GM13976 (cell line): ENCODE results near the gene MRPL24.
"Not testable (repeated sequence)": the region's sequence is repeated elsewhere in the genome, so short reads cannot be mapped to it uniquely, and the experiment has no call there.

Source experiments
- DNase-seq: peaks from one replicate; pipeline ENCODE4 v3.0.0; 2012; ENCODE audit warnings: low spot score
- in situ Hi-C: fragments of 300-500 bp; cut with MboI; formaldehyde crosslinking; loops from one replicate; pipeline ENCODE4 v1.12.0; 2022; ENCODE audit warnings: low sequenced_read_pairs, mixed read lengths, inconsistent platforms; ENCODE audit not compliant: unreplicated experiment
- TF ChIP-seq, protein P1 (sequence below): IDR thresholded peaks from 2 replicates; pipeline ENCODE4 v1.5.1; 2012; ENCODE audit warnings: borderline replicate concordance, mild to moderate bottlenecking; ENCODE audit not compliant: insufficient read depth; ENCODE audit errors: extremely low read depth, missing control alignments, control extremely low read depth

MRPL24 gene

GRCh38 chr1:156760796-156761104 is 19.9 kb upstream of the MRPL24 start:
- in situ Hi-C loops = no loop called here
- DNase-seq = no peak
- TF ChIP-seq, protein P1, sequence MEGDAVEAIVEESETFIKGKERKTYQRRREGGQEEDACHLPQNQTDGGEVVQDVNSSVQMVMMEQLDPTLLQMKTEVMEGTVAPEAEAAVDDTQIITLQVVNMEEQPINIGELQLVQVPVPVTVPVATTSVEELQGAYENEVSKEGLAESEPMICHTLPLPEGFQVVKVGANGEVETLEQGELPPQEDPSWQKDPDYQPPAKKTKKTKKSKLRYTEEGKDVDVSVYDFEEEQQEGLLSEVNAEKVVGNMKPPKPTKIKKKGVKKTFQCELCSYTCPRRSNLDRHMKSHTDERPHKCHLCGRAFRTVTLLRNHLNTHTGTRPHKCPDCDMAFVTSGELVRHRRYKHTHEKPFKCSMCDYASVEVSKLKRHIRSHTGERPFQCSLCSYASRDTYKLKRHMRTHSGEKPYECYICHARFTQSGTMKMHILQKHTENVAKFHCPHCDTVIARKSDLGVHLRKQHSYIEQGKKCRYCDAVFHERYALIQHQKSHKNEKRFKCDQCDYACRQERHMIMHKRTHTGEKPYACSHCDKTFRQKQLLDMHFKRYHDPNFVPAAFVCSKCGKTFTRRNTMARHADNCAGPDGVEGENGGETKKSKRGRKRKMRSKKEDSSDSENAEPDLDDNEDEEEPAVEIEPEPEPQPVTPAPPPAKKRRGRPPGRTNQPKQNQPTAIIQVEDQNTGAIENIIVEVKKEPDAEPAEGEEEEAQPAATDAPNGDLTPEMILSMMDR = no peak

DNA sequence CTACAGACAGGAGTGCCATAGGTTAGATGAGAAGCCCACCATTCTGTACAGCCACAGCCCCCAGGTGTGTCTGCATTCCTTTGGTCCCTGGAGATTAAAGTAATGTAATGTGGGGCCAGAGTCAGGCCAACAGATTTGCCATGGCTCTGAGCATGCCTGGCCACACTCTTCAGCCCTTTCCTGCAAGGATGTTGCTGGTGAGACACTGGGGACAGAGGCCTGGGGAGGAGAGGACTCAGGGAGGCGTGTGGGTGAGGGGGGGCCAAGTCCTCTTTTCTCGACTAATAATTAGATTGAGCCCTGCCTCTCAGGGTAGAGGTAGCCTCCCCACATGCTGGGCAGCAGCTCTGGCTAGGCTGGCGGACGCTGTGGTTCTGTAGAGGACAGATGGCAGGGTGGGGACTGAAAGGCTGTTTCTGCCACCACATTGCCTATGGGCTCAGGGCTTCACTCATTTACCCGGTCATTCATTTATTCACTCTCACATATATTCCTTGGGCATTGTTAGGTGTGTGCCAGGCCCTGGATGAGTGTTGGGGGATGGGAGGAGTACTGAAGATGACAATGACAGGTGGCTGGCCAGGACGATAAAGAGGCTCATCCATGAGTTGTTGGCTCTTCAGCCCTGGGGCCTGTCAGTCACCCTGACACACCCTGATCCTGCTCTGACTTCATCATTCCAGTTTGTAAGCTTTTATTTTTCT is 19.4 kb upstream of the MRPL24 start:
- DNase-seq = no peak
- TF ChIP-seq, protein P1 = no peak
- in situ Hi-C loops = no loop called here

GRCh38 chr1:156757572-156758253 is 16.8 kb upstream of the MRPL24 start:
- DNase-seq, in situ Hi-C loops: not testable (repeated sequence)

GRCh38 chr1:156756355-156756754 is 15.5 kb upstream of the MRPL24 start:
- no peak for DNase-seq
- TF ChIP-seq, protein P1 = no peak
- in situ Hi-C loops = no loop called here

GRCh38 chr1:156755527-156755950 is 14.7 kb upstream of the MRPL24 start:
- in situ Hi-C loops = no loop called here
- TF ChIP-seq, protein P1 = no peak
- DNase-seq = no peak

GRCh38 chr1:156754219-156754618 is 13.3 kb upstream of the MRPL24 start:
- TF ChIP-seq, protein P1 = no peak
- DNase-seq = no peak
- in situ Hi-C loops = no loop called here

- in situ Hi-C loops = no loop called here
- TF ChIP-seq, protein P1 = no peak
- no peak for DNase-seq
Measured at GRCh38 chr1:156752843-156753482, 12.1 kb upstream of the MRPL24 start.
